Measurements from ENCODE around the gene PCDHB3. TPM values are rescaled to one million over a fixed set of nuclear protein-coding genes. Genes with fewer than 3 reads are reported as not detected.
A peak's percentile ranks its signal among the peaks of the same experiment; 100 is the strongest.
"Not testable (repeated sequence)": the region's sequence is repeated elsewhere in the genome, so short reads cannot be mapped to it uniquely, and the experiment has no call there.

The PCDHB3 gene
- total RNA-seq, result not detected in 2 replicates

GRCh38 chr5:141100243-141100805 is at the start of gene PCDHB3:
PCDHB3 (plus strand) TSS chr5:141100473; CDS start chr5:141100650, 177 bp downstream.
- H3K36me3 Mint-ChIP-seq (ENCODE audit: low read depth), result no peaks in the 10 kb centered on the region
- intact Hi-C loops (cut with micrococcal nuclease), result no loop called here
- H3K27ac Mint-ChIP-seq, result no peak within 1 kb of the TSS
- no peak within 1 kb of the TSS for H3K4me3 Mint-ChIP-seq (ENCODE audit: low read depth)
- no peak for DNase-seq (ENCODE audit: low spot score)
- H3K9me3 Mint-ChIP-seq, result peaks cover 31% of the 10 kb centered on the region
- H3K4me1 Mint-ChIP-seq (ENCODE audit: low read depth), result peaks cover 3% of the 10 kb centered on the region
- H3K27me3 Mint-ChIP-seq (ENCODE audit: low read depth), result no peaks in the 10 kb centered on the region

GRCh38 chr5:141050622-141051520 is 49.4 kb upstream of the PCDHB3 start, which contains the start of gene PCDHB1:
PCDHB1 (plus strand) TSS chr5:141051374; CDS start chr5:141051471, 97 bp downstream.
- Mint-ChIP-seq H3K4me1 (ENCODE audit: low read depth) (no peaks in the 10 kb centered on the region), H3K27ac (no peak within 1 kb of the TSS), H3K27me3 (ENCODE audit: low read depth) (no peaks in the 10 kb centered on the region), H3K9me3 (peaks cover 20% of the 10 kb centered on the region), H3K36me3 (ENCODE audit: low read depth) (no peaks in the 10 kb centered on the region), H3K4me3 (ENCODE audit: low read depth) (no peak within 1 kb of the TSS)
- DNase-seq (ENCODE audit: low spot score), result no peak
- intact Hi-C loops (cut with micrococcal nuclease), result no loop called here

DNA sequence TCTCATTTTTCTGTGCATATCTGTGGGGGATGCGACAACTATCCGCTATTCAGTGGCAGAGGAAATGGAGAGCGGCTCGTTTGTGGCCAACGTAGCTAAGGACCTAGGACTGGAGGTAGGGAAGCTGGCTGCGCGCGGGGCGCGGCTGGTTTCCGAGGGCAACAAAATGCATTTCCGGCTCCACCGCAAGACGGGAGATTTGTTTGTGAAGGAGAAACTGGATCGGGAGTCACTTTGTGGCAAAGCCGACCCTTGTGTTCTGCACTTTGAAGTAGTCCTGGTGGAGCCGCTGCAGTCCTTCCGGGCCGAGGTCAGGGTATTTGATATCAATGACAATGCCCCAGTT is 48.8 kb upstream of the PCDHB3 start:
- Mint-ChIP-seq H3K27ac (no peak overlapping the region), H3K4me3 (ENCODE audit: low read depth) (no peak overlapping the region), H3K27me3 (ENCODE audit: low read depth) (no peaks in the 10 kb centered on the region), H3K9me3 (peaks cover 20% of the 10 kb centered on the region), H3K36me3 (ENCODE audit: low read depth) (no peaks in the 10 kb centered on the region), H3K4me1 (ENCODE audit: low read depth) (no peaks in the 10 kb centered on the region)
- intact Hi-C loops (cut with micrococcal nuclease), result no loop called here
- no peak for DNase-seq (ENCODE audit: low spot score)

DNA sequence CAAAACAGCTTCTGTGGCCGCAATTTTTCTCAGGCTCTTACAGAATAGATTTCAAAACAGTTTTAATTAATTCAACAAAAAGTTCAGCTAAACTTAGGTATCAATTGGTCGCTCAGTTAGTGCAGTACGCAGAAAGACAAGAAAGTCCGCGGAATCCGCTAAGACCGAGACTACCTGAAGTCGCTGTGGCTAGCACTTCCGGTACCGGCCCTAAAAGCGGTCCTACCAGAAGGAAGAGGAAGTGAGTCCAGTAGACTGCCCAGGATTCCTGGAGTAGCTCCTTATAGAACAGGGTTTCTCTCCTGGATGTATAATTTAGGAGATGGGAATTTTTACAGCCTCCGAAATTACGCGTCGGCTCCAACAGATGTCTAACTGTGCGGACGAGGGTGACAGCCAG is 22.4 kb upstream of the PCDHB3 start:
- no peak for DNase-seq (ENCODE audit: low spot score)

GRCh38 chr5:141082228-141082627 is 18.0 kb upstream of the PCDHB3 start:
- Mint-ChIP-seq H3K4me3 (ENCODE audit: low read depth) (no peak overlapping the region), H3K4me1 (ENCODE audit: low read depth) (peaks cover 5% of the 10 kb centered on the region), H3K27me3 (ENCODE audit: low read depth) (no peaks in the 10 kb centered on the region), H3K27ac (no peak overlapping the region), H3K9me3 (peaks cover 20% of the 10 kb centered on the region), H3K36me3 (ENCODE audit: low read depth) (no peaks in the 10 kb centered on the region)
- intact Hi-C loops (cut with micrococcal nuclease), result no loop called here
- no peak for DNase-seq (ENCODE audit: low spot score)

More for the DNA sequence above, 22.4 kb upstream of the PCDHB3 start:
- intact Hi-C loops (cut with micrococcal nuclease), result no loop called here
- no peaks in the 10 kb centered on the region for H3K27me3 Mint-ChIP-seq (ENCODE audit: low read depth)
- no peaks in the 10 kb centered on the region for H3K36me3 Mint-ChIP-seq (ENCODE audit: low read depth)
- H3K4me3 Mint-ChIP-seq (ENCODE audit: low read depth), result no peak overlapping the region
- no peak overlapping the region for H3K27ac Mint-ChIP-seq
- H3K4me1 Mint-ChIP-seq (ENCODE audit: low read depth), result no peaks in the 10 kb centered on the region
- H3K9me3 Mint-ChIP-seq, result peaks cover 18% of the 10 kb centered on the region

DNA sequence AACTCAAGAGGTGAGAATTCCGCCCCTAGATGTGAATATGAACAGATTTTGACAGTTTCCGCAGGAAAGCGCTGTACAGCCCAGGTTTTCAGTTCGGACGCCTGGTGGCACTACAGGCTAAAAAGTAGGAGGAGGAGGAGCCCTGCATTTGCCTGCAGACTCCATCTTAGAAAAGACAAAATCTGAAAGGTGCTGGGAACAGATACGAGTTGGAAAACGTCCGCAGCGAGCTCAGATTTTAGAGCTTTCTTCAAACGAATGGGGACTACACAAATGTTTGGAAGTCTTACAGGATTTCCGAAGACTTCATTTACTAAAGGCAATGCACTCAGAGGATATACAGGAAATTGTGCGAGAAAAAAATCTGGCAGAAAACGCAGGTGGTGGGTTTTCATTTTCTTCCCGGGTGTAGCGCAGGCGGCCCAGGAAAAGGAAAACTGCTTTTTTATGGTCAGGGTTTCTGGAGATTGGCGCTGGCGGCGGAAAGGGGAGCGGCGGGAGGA is 15.7 kb upstream of the PCDHB3 start:
- intact Hi-C loops (cut with micrococcal nuclease), result no loop called here
- Mint-ChIP-seq H3K27ac (no peak overlapping the region), H3K36me3 (ENCODE audit: low read depth) (no peaks in the 10 kb centered on the region), H3K4me1 (ENCODE audit: low read depth) (peaks cover 5% of the 10 kb centered on the region), H3K27me3 (ENCODE audit: low read depth) (no peaks in the 10 kb centered on the region), H3K4me3 (ENCODE audit: low read depth) (peak overlapping the region; percentile 82), H3K9me3 (peaks cover 15% of the 10 kb centered on the region)
- peak; percentile 11 for DNase-seq (ENCODE audit: low spot score)

GRCh38 chr5:141094481-141095262 is 5.6 kb upstream of the PCDHB3 start, which contains the start of gene PCDHB2:
PCDHB2 (plus strand) TSS chr5:141094615; CDS start chr5:141094791, 176 bp downstream.
- H3K4me1 Mint-ChIP-seq (ENCODE audit: low read depth), result no peaks in the 10 kb centered on the region
- intact Hi-C loops (cut with micrococcal nuclease), result no loop called here
- peak within 1 kb of the TSS; percentile 57 for H3K4me3 Mint-ChIP-seq (ENCODE audit: low read depth)
- H3K36me3 Mint-ChIP-seq (ENCODE audit: low read depth), result no peaks in the 10 kb centered on the region
- no peak for DNase-seq (ENCODE audit: low spot score)
- peaks cover 4% of the 10 kb centered on the region for H3K27me3 Mint-ChIP-seq (ENCODE audit: low read depth)
- H3K9me3 Mint-ChIP-seq, result peaks cover 32% of the 10 kb centered on the region
- H3K27ac Mint-ChIP-seq, result no peak within 1 kb of the TSS

- Mint-ChIP-seq H3K27me3 (ENCODE audit: low read depth) (peaks cover 4% of the 10 kb centered on the region), H3K4me3 (ENCODE audit: low read depth) (no peak overlapping the region), H3K4me1 (ENCODE audit: low read depth) (peaks cover 1% of the 10 kb centered on the region), H3K36me3 (ENCODE audit: low read depth) (no peaks in the 10 kb centered on the region), H3K9me3 (peaks cover 38% of the 10 kb centered on the region), H3K27ac (no peak overlapping the region)
- DNase-seq (ENCODE audit: low spot score), result no peak
- intact Hi-C loops (cut with micrococcal nuclease), result no loop called here
These were observed 5.0 kb upstream of the PCDHB3 start for GRCh38 chr5:141095263-141095641.

DNA sequence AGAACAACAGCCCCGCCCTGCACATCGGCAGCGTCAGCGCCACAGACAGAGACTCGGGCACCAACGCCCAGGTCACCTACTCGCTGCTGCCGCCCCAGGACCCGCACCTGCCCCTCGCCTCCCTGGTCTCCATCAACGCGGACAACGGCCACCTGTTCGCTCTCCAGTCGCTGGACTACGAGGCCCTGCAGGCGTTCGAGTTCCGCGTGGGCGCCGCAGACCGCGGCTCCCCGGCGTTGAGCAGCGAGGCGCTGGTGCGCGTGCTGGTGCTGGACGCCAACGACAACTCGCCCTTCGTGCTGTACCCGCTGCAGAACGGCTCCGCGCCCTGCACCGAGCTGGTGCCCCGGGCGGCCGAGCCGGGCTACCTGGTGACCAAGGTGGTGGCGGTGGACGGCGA is 4.1 kb upstream of the PCDHB3 start:
- H3K4me1 Mint-ChIP-seq (ENCODE audit: low read depth); H3K36me3 Mint-ChIP-seq (ENCODE audit: low read depth); intact Hi-C loops (cut with micrococcal nuclease); H3K27ac Mint-ChIP-seq; H3K27me3 Mint-ChIP-seq (ENCODE audit: low read depth); H3K4me3 Mint-ChIP-seq (ENCODE audit: low read depth); DNase-seq (ENCODE audit: low spot score): not testable (repeated sequence)
- peaks cover 46% of the 10 kb centered on the region for H3K9me3 Mint-ChIP-seq

DNA sequence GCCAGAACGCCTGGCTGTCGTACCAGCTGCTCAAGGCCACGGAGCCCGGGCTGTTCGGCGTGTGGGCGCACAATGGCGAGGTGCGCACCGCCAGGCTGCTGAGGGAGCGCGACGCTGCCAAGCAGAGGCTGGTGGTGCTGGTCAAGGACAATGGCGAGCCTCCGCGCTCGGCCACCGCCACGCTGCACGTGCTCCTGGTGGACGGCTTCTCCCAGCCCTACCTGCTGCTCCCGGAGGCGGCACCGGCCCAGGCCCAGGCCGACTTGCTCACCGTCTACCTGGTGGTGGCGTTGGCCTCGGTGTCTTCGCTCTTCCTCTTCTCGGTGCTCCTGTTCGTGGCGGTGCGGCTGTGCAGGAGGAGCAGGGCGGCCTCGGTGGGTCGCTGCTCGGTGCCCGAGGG is 3.7 kb upstream of the PCDHB3 start:
- H3K27ac Mint-ChIP-seq; DNase-seq (ENCODE audit: low spot score); H3K4me3 Mint-ChIP-seq (ENCODE audit: low read depth); H3K4me1 Mint-ChIP-seq (ENCODE audit: low read depth); H3K36me3 Mint-ChIP-seq (ENCODE audit: low read depth); intact Hi-C loops (cut with micrococcal nuclease); H3K27me3 Mint-ChIP-seq (ENCODE audit: low read depth): not testable (repeated sequence)
- H3K9me3 Mint-ChIP-seq, result peaks cover 46% of the 10 kb centered on the region

GRCh38 chr5:141101059-141101458 is 786 bp downstream of the PCDHB3 start:
- no peak for DNase-seq (ENCODE audit: low spot score)
- Mint-ChIP-seq H3K4me3 (ENCODE audit: low read depth) (no peak overlapping the region), H3K27me3 (ENCODE audit: low read depth) (no peaks in the 10 kb centered on the region), H3K4me1 (ENCODE audit: low read depth) (peaks cover 3% of the 10 kb centered on the region), H3K36me3 (ENCODE audit: low read depth) (no peaks in the 10 kb centered on the region), H3K9me3 (peaks cover 27% of the 10 kb centered on the region), H3K27ac (no peak overlapping the region)
- intact Hi-C loops (cut with micrococcal nuclease), result no loop called here

- H3K27ac Mint-ChIP-seq; H3K36me3 Mint-ChIP-seq (ENCODE audit: low read depth); DNase-seq (ENCODE audit: low spot score); H3K4me3 Mint-ChIP-seq (ENCODE audit: low read depth); intact Hi-C loops (cut with micrococcal nuclease); H3K27me3 Mint-ChIP-seq (ENCODE audit: low read depth); H3K4me1 Mint-ChIP-seq (ENCODE audit: low read depth): not testable (repeated sequence)
- H3K9me3 Mint-ChIP-seq, result peaks cover 29% of the 10 kb centered on the region
These were observed 1.8 kb downstream of the PCDHB3 start for GRCh38 chr5:141102070-141102469.
